Measurements from ENCODE around the gene PRMT3.

- TF ChIP-seq CTCF (IDR thresholded peaks at IDR 0.05) (no peak), POLR2A (IDR thresholded peaks at IDR 0.05) (no peak)
These were observed 66.3 kb downstream of the PRMT3 start for GRCh38 chr11:20453657-20454316.
